Caco-2 (cell line): ENCODE results near the gene SPATC1L. TPM values are rescaled to one million over a fixed set of nuclear protein-coding genes. Genes with fewer than 3 reads are reported as not detected.

Experiments
- BruUV-seq: library from RNA; stranded (reverse); fragments of 400-500 nt; replicated peaks from 2 replicates; lab custom pipeline; 2021; lab: Mats Ljungman, UMichigan
- CTCF ChIA-PET: fragments of 300-600 bp; sonication (Branson Sonifier 250); formaldehyde crosslinking; loops from one replicate; lab custom pipeline; 2022; ENCODE audit warnings: antibody characterized with exemption; lab: Charles Lee
- POLR2A ChIA-PET: fragments of 300-600 bp; sonication (Branson Sonifier 250); formaldehyde crosslinking; loops from one replicate; lab custom pipeline; 2022; ENCODE audit warnings: antibody characterized with exemption; lab: Charles Lee
- DNase-seq, 2 experiments: peaks; one replicate each; pipeline versions ENCODE4 v3.0.0 to v3.0.0-alpha.2; 2020 to 2022
- H3K27me3 ChIP-seq: replicated peaks from 2 replicates; pipeline ENCODE4 v1.6.0; 2011; ENCODE audit warnings: low read length; ENCODE audit not compliant: control insufficient read depth, insufficient read depth
- H3K36me3 ChIP-seq: 2 replicates; pipeline ENCODE4 v1.5.1; 2011; ENCODE audit warnings: low read length; ENCODE audit not compliant: control insufficient read depth, insufficient read depth
- H3K4me1 ChIP-seq: fragments of 250-450 bp; sonication (Bioruptor Pico); 2 replicates; pipeline ENCODE4 v1.5.1; 2020; ENCODE audit warnings: mild to moderate bottlenecking
- H3K4me3 ChIP-seq: 2 replicates; pipeline ENCODE4 v1.5.1; 2011; ENCODE audit warnings: low read depth, mild to moderate bottlenecking, control low read depth, low read length
- H3K9me3 ChIP-seq: fragments of 250-450 bp; sonication (Bioruptor Pico); 2 replicates; pipeline ENCODE4 v1.5.1; 2020; ENCODE audit warnings: mild to moderate bottlenecking, moderate library complexity
- H3K27ac Mint-ChIP-seq: one replicate; pipeline ENCODE4 v1.8.0; 2022; ENCODE audit warnings: mixed read lengths; ENCODE audit not compliant: unreplicated experiment
- H3K27me3 Mint-ChIP-seq: one replicate; pipeline ENCODE4 v1.8.0; 2022; ENCODE audit warnings: mixed read lengths; ENCODE audit not compliant: insufficient read depth, unreplicated experiment
- H3K36me3 Mint-ChIP-seq: one replicate; pipeline ENCODE4 v1.8.0; 2022; ENCODE audit warnings: mild to moderate bottlenecking, mixed read lengths; ENCODE audit not compliant: insufficient read depth, unreplicated experiment
- H3K4me1 Mint-ChIP-seq: one replicate; pipeline ENCODE4 v1.8.0; 2022; ENCODE audit warnings: low read depth, mixed read lengths; ENCODE audit not compliant: unreplicated experiment
- H3K4me3 Mint-ChIP-seq: one replicate; pipeline ENCODE4 v1.8.0; 2022; ENCODE audit warnings: mild to moderate bottlenecking, moderate library complexity, mixed read lengths; ENCODE audit not compliant: unreplicated experiment
- H3K9me3 Mint-ChIP-seq: one replicate; pipeline ENCODE4 v1.8.0; 2022; ENCODE audit warnings: mixed read lengths; ENCODE audit not compliant: unreplicated experiment
- intact Hi-C: fragments of 100-400 bp; cut with micrococcal nuclease; formaldehyde crosslinking; loops from one replicate; pipeline ENCODE4 v1.10.0; 2022; ENCODE audit not compliant: unreplicated experiment
- total RNA-seq: library from RNA; stranded (reverse); gene quantifications from 2 replicates; pipeline ENCODE4 v1.2.3, GENCODE V29; 2022
- TF ChIP-seq, protein P1 (sequence below), 2 experiments: fragments of 200-600 bp in 1 of 2; IDR thresholded peaks; 1 replicate in 1 of 2; 2 replicates in 1 of 2; pipeline versions ENCODE4 v1.5.1 to v1.8.0; 2011 to 2022; ENCODE audit warnings: antibody characterized with exemption in 1 of 2, control low read depth in 1 of 2, inconsistent platforms in 1 of 2, low read depth in 1 of 2, low read length in 1 of 2, mild to moderate bottlenecking in 1 of 2, moderate library complexity in 1 of 2; ENCODE audit not compliant: insufficient read depth in 1 of 2, severe bottlenecking in 1 of 2, unreplicated experiment in 1 of 2

Gene SPATC1L
- total RNA-seq, 1 experiment from 2014 or later: 3.1 TPM

DNA sequence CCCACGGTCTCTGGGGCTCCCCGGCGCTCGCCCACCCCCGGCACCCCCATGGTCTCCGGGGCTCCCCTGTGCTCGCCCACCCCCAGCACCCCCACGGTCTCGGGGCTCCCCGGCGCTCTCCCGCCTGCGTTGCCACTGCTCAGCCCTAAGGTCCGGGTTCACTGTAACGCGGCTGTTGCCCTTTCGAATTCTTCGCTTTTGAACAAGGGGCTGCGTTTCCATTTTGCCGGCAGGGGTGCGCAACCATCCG lies 23.7 kb downstream of the SPATC1L start:
- ChIA-PET POLR2A (no interaction called here), CTCF (no interaction called here)
- DNase-seq: no peak
- intact Hi-C loops: no loop called here
- Histone ChIP-seq H3K4me1 (peaks cover 5% of the 10 kb centered on the region; the same call in 1 of the 2 replicates), H3K4me3 (no peak overlapping the region), H3K36me3 (no peaks in the 10 kb centered on the region), H3K9me3 (peaks cover 6% of the 10 kb centered on the region; the same call in 1 of the 2 replicates), H3K27me3 (no peaks in the 10 kb centered on the region)
- H3K4me1 Mint-ChIP-seq: peaks cover 16% of the 10 kb centered on the region
- BruUV-seq: no TSS peak
- no peaks in the 10 kb centered on the region for H3K27me3 Mint-ChIP-seq
- H3K36me3 Mint-ChIP-seq: peaks cover 37% of the 10 kb centered on the region
- H3K9me3 Mint-ChIP-seq: no peaks in the 10 kb centered on the region
- no peak overlapping the region for H3K27ac Mint-ChIP-seq
- no peak overlapping the region for H3K4me3 Mint-ChIP-seq
- TF ChIP-seq, protein P1, sequence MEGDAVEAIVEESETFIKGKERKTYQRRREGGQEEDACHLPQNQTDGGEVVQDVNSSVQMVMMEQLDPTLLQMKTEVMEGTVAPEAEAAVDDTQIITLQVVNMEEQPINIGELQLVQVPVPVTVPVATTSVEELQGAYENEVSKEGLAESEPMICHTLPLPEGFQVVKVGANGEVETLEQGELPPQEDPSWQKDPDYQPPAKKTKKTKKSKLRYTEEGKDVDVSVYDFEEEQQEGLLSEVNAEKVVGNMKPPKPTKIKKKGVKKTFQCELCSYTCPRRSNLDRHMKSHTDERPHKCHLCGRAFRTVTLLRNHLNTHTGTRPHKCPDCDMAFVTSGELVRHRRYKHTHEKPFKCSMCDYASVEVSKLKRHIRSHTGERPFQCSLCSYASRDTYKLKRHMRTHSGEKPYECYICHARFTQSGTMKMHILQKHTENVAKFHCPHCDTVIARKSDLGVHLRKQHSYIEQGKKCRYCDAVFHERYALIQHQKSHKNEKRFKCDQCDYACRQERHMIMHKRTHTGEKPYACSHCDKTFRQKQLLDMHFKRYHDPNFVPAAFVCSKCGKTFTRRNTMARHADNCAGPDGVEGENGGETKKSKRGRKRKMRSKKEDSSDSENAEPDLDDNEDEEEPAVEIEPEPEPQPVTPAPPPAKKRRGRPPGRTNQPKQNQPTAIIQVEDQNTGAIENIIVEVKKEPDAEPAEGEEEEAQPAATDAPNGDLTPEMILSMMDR (IDR thresholded peaks at IDR 0.05; ENCODE audit: insufficient read depth in 1 of 2, low read depth in 1 of 2, low read length in 1 of 2, severe bottlenecking in 1 of 2, unreplicated experiment in 1 of 2): no peak

DNA sequence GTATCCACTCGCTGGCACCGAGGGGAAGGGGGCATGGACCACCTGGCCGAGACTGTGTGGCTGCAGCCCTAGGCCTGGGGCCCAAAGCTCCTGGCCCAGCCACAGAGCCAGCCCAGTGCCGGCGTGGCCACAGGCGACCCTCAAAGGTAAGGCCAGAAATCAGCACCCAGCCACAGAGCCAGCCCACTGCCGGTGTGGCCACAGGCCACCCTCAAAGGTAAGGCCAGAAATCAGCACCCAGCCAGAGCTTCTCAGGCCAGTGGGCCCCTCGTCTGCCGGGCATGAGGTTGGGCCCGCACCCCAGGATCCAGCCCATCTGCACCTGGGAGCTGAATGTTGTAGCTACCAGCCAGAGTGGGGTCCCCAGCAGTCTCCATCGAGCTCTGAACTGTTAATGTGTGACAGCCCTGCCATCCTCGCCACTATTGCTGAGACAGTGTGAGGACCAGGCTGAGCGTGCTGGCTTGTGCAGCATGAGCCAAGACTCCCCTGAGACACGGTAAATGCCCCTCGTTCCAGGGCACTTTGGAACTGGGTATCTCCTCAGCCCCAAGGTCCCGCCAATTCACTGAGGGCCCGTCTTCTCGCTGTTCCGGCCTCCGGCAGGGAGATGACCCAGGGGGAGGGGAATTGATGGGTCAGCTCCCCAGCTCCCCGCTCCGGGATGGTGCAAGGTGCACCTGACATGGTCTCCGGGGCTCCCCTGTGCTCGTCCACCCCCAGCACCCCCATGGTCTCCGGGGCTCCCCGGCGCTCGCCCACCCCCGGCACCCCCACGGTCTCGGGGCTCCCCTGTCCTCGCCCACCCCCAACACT lies 24.2 kb downstream of the SPATC1L start:
- TF ChIP-seq, protein P1 (IDR thresholded peaks at IDR 0.05; ENCODE audit: insufficient read depth in 1 of 2, low read depth in 1 of 2, low read length in 1 of 2, severe bottlenecking in 1 of 2, unreplicated experiment in 1 of 2): no peak
- POLR2A ChIA-PET: no interaction called here
- no peak overlapping the region for H3K4me3 ChIP-seq
- H3K4me1 Mint-ChIP-seq: peaks cover 11% of the 10 kb centered on the region
- no peaks in the 10 kb centered on the region for H3K27me3 Mint-ChIP-seq
- BruUV-seq: no TSS peak
- H3K27me3 ChIP-seq: no peaks in the 10 kb centered on the region
- intact Hi-C loops: no loop called here
- H3K27ac Mint-ChIP-seq: no peak overlapping the region
- peaks cover 6% of the 10 kb centered on the region; the same call in 1 of the 2 replicates for H3K9me3 ChIP-seq
- peaks cover 3% of the 10 kb centered on the region; the same call in 1 of the 2 replicates for H3K4me1 ChIP-seq
- no peaks in the 10 kb centered on the region for H3K36me3 ChIP-seq
- H3K4me3 Mint-ChIP-seq: no peak overlapping the region
- CTCF ChIA-PET: no interaction called here
- no peaks in the 10 kb centered on the region for H3K9me3 Mint-ChIP-seq
- H3K36me3 Mint-ChIP-seq: peaks cover 37% of the 10 kb centered on the region
- peak in 1 of 2 experiments; percentile 17 for DNase-seq

DNA sequence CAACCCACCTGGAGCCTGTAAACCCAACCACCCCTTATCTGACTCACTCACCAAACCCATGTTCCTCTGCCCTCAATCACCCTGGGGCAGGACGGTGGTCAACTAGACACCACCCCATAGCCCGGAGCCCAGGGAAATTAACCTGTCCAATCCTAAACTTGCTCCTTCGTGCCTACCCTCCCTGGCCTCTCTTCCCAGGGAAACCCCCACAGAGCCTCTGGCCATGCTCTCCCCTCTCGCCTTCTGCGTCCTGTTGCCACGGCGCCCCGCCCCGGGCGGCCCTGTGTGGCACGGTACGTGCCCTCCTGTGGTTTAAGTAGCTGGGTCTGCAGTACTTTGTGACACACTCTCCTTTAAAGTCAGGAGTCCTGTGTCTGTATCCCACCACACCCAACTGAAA lies 24.9 kb downstream of the SPATC1L start:
- Mint-ChIP-seq H3K27ac (no peak overlapping the region), H3K36me3 (peaks cover 41% of the 10 kb centered on the region), H3K27me3 (no peaks in the 10 kb centered on the region), H3K9me3 (no peaks in the 10 kb centered on the region), H3K4me3 (no peak overlapping the region), H3K4me1 (peaks cover 7% of the 10 kb centered on the region)
- peaks cover 6% of the 10 kb centered on the region; the same call in 1 of the 2 replicates for H3K9me3 ChIP-seq
- ChIA-PET POLR2A (no interaction called here), CTCF (no interaction called here)
- H3K27me3 ChIP-seq: no peaks in the 10 kb centered on the region
- no peak overlapping the region for H3K4me3 ChIP-seq
- H3K4me1 ChIP-seq: no peaks in the 10 kb centered on the region
- peak in 1 of 2 experiments; percentile 15 for DNase-seq
- BruUV-seq: no TSS peak
- H3K36me3 ChIP-seq: no peaks in the 10 kb centered on the region
- TF ChIP-seq, protein P1 (IDR thresholded peaks at IDR 0.05; ENCODE audit: insufficient read depth in 1 of 2, low read depth in 1 of 2, low read length in 1 of 2, severe bottlenecking in 1 of 2, unreplicated experiment in 1 of 2): no peak
- intact Hi-C loops: no loop called here
